ENCODE data around the gene LMBRD1.
"Not testable (repeated sequence)": the region's sequence is repeated elsewhere in the genome, so short reads cannot be mapped to it uniquely, and the experiment has no call there.

The LMBRD1 gene

DNA sequence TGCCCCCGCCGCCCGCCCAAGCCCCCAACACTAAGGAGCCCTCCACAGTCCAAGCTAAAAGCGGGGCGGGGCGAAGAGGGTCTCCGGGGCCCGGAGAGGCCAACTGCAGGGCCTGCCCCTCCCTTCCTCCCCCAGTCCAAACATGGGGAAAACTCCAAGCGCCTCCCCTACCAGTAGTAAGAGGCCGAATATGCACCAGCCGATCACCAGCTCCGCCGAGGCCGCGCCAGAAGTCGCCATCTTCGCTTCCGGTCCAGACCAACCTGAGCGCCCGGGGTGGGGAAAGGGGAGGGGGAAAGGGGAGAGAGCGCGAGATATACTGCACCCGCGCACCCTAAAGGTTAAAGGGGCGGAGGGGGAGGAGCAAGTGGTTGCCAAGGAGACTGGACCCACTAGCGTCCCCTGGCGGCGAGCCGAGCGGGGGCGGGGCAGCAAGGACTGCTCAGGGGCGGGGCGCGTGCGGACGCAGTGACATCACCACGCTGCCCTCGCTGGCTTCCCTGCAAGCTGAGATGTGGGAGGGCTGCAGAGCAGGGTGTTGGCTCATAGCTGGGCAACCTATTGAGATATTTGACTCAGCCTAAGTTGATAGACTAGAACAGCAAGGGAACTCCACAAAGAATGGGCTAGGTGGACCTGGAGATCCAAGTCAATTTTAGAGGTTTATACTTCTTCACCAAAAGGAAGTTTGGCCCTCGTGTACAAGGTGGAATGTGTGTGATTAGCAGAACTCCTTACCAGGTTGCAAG lies at the start of gene LMBRD1:
LMBRD1 (minus strand) TSS at position 369 of the 749 bp plus-strand sequence; CDS start at position 240, 129 bp downstream.
- peak; percentile 87 for DNase-seq
- in situ Hi-C loops (cut with HindIII; ENCODE audit: low pct_ligation_motif_present, low pct_unique_long_range_greater_than_20kb, low sequenced_read_pairs) = no loop called here

GRCh38 chr6:69846312-69846711 lies 49.5 kb upstream of the LMBRD1 start:
- DNase-seq = no peak
- in situ Hi-C loops (cut with HindIII; ENCODE audit: low pct_ligation_motif_present, low pct_unique_long_range_greater_than_20kb, low sequenced_read_pairs) = no loop called here

- in situ Hi-C loops (cut with HindIII; ENCODE audit: low pct_ligation_motif_present, low pct_unique_long_range_greater_than_20kb, low sequenced_read_pairs) = no loop called here
- no peak for DNase-seq
Observed at GRCh38 chr6:69843189-69843588, 46.4 kb upstream of the LMBRD1 start.

DNA sequence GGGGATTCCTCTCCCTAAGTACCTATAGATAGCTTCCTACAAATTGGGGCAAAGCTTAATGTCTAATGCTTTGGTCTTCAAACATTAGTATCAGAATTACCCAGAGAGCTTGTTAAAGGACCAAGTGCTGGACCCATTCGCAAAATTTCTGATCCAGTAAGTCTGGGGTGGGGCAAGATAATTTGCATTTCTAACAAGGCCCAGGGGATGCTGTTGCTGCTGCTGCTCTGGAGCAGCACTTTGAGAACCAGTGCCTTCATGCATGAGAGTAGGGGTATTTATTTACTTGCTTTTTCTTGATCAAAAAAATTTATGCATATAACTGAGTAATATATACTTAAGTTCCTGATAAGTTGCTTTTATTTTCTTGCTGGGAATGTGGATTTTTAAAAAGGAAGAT lies 45.1 kb upstream of the LMBRD1 start:
- in situ Hi-C loops (cut with HindIII; ENCODE audit: low pct_ligation_motif_present, low pct_unique_long_range_greater_than_20kb, low sequenced_read_pairs) = no loop called here

DNA sequence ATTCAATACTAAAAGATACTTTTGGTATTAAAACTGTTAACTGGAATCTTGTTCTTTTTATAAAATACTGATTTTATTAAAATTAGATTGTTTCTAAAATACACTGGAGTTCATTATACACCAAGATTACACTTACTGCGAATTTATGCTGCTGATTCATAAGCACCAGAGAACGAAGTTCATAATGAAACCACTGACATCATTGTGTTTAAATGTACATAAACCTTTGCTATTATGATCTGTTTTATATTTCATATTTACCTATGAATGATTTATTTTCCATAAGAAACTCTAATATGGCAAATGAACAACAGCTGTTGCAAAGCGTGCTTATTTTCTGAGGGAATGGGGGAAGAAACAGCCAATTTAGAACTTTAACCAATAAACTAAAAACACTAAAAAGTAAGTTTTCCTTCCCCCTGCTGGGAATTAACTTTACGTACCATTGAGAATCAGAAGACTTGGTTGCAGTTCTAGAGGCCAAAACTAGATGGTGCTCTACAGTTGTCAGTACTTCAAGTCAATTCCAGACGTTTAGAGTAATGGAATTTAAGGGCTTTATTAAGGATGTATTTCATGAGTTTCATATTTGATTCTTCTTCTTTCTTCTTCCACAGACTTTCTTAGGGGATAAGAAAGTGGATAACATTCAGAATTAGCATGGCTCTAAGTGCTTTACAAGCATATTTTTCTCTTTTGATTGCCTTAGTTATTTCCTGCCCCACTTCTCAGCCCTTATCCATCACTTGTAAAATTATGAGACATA lies 38.8 kb upstream of the LMBRD1 start:
- in situ Hi-C loops (cut with HindIII; ENCODE audit: low pct_ligation_motif_present, low pct_unique_long_range_greater_than_20kb, low sequenced_read_pairs) = no loop called here
- peak; percentile 65 for DNase-seq

More for the DNA sequence above, 45.1 kb upstream of the LMBRD1 start:
- DNase-seq = no peak

GRCh38 chr6:69832558-69832957 lies 35.7 kb upstream of the LMBRD1 start:
- in situ Hi-C loops (cut with HindIII; ENCODE audit: low pct_ligation_motif_present, low pct_unique_long_range_greater_than_20kb, low sequenced_read_pairs) = no loop called here
- DNase-seq = no peak

DNA sequence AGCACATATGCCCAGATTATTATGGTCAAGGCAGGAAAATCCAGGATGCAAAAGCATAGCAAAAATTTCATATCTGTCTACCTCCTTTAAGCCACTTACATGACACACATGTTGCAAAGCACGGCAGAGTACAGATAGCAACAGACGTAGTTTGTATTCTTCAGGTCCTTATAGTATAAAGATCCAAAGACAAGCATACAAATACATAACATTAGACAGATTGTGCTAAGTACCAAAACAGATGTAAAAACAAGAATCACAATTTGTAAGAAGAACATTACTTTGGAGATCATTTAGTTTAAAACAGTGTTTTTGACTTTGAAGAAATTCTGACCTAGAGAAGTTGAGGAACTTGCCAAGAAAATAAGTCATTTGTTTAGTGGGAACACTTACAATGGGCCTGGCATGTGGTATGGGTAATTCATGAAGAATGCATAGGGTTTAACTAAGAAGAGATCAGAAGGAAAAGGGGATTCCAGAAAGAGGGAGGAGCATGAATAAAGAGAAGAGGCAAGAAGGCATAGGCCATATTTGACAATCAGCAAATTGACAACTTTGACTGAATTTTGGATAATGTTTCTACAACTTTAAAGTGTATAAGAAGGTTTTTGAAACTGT lies 30.6 kb upstream of the LMBRD1 start:
- no peak for DNase-seq
- in situ Hi-C loops (cut with HindIII; ENCODE audit: low pct_ligation_motif_present, low pct_unique_long_range_greater_than_20kb, low sequenced_read_pairs) = no loop called here

GRCh38 chr6:69825904-69826303 lies 29.1 kb upstream of the LMBRD1 start:
- DNase-seq = no peak

GRCh38 chr6:69824355-69824754 lies 27.5 kb upstream of the LMBRD1 start:
- DNase-seq; in situ Hi-C loops (cut with HindIII; ENCODE audit: low pct_ligation_motif_present, low pct_unique_long_range_greater_than_20kb, low sequenced_read_pairs): not testable (repeated sequence)

More at GRCh38 chr6:69825904-69826303, 29.1 kb upstream of the LMBRD1 start:
- in situ Hi-C loops (cut with HindIII; ENCODE audit: low pct_ligation_motif_present, low pct_unique_long_range_greater_than_20kb, low sequenced_read_pairs) = no loop called here

DNA sequence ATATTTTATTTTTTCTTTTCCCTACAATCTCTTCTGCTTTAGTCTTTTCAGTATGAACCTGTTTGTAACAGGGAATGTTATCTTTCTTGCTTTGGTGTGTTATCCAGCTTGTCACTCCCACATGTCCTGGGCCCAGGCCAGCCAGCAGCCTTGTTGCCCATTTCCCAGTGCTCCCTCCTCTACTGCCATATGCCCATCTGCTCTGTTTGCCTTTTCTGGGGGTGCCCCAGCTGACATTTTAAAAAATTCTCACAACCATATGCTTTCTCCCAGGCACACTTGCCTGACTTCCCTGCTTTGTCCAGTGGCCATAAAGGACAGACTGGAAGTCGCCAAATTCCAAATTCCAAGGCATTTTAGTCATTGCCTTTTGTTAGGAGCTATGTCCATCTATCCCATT lies 23.6 kb upstream of the LMBRD1 start:
- no peak for DNase-seq
- in situ Hi-C loops (cut with HindIII; ENCODE audit: low pct_ligation_motif_present, low pct_unique_long_range_greater_than_20kb, low sequenced_read_pairs) = no loop called here

DNA sequence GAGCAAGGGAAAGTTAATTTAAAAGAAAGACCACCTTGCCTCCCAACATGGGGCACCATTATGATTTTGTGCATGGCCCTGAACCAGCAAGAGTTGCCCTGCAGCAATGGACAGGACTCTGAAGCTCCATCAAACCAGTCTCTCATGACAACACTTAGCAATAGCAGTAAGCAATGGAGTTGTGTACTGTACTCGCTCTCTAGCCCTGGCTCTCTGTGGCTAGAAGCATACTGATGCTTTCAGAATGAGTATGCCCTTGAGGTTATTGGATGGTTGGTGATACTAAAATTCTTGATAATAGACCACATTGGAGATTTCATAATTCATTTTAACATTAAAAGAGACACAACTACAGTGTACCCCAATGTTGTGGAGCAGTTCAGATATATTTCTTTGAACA lies 23.2 kb upstream of the LMBRD1 start:
- no peak for DNase-seq
- in situ Hi-C loops (cut with HindIII; ENCODE audit: low pct_ligation_motif_present, low pct_unique_long_range_greater_than_20kb, low sequenced_read_pairs) = no loop called here

DNA sequence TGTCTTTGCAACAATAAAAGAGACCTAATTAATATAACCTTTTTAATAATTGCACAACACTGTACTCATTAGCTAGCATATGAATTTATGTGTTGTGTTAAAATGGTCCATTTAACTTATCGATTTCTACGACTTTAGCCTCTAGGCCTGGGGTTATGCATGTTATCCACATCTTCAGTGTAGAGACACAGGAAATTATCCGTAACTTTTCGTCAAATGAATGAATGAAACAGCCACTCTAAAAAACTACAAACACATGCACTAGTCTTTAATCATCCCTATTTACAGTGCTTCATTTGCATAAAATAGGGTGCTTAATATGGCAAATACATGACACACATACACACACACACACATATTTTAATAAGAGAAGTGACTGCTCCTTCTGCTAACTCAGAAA lies 22.3 kb upstream of the LMBRD1 start:
- in situ Hi-C loops (cut with HindIII; ENCODE audit: low pct_ligation_motif_present, low pct_unique_long_range_greater_than_20kb, low sequenced_read_pairs) = no loop called here

GRCh38 chr6:69818223-69818930 lies 21.6 kb upstream of the LMBRD1 start:
- no peak for DNase-seq
- in situ Hi-C loops (cut with HindIII; ENCODE audit: low pct_ligation_motif_present, low pct_unique_long_range_greater_than_20kb, low sequenced_read_pairs) = no loop called here

More for the DNA sequence above, 22.3 kb upstream of the LMBRD1 start:
- DNase-seq = no peak

DNA sequence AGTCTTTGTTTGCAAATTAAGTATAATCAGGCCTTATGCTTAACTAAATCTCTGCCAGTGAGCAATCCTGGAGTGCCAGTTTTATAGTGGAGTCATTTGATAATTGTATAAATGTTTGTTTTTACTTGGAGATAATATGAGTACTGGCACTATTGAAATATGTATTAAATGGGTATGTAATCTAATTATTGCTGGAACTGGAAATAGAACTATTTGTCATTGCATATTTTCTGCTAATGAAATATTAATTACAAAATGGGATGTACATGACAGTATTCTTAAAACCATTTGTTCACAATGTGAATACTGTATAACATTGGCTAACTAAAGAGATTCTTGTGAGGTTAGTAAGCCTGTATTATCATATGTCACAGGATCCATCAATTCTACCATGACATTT lies 20.5 kb upstream of the LMBRD1 start:
- in situ Hi-C loops (cut with HindIII; ENCODE audit: low pct_ligation_motif_present, low pct_unique_long_range_greater_than_20kb, low sequenced_read_pairs) = no loop called here
- no peak for DNase-seq

DNA sequence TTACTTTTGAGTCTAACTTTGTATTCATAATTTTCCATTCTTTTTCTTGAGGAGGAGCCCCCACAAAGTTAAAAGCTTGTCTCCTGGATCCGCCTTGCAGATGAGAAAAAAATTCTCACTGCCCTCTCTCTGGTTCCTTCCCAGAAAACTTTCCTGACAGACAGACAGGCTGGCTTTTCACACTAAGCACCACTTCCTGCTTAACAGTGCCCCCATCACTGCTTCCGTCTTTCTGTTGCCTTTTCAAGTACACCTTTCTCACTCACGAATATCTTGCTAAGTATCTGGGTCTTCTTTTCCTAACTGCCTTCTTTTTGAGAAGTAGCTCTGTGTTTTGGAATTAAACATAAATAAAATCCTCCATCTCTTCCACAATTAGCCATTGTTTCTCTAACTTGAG lies 19.8 kb upstream of the LMBRD1 start:
- in situ Hi-C loops (cut with HindIII; ENCODE audit: low pct_ligation_motif_present, low pct_unique_long_range_greater_than_20kb, low sequenced_read_pairs) = no loop called here
- no peak for DNase-seq

GRCh38 chr6:69816026-69816425 lies 19.2 kb upstream of the LMBRD1 start:
- no peak for DNase-seq
- in situ Hi-C loops (cut with HindIII; ENCODE audit: low pct_ligation_motif_present, low pct_unique_long_range_greater_than_20kb, low sequenced_read_pairs) = no loop called here

GRCh38 chr6:69813508-69813907 lies 16.7 kb upstream of the LMBRD1 start:
- in situ Hi-C loops (cut with HindIII; ENCODE audit: low pct_ligation_motif_present, low pct_unique_long_range_greater_than_20kb, low sequenced_read_pairs) = no loop called here
- DNase-seq = no peak

- in situ Hi-C loops (cut with HindIII; ENCODE audit: low pct_ligation_motif_present, low pct_unique_long_range_greater_than_20kb, low sequenced_read_pairs) = no loop called here
- DNase-seq = no peak
Observed at GRCh38 chr6:69812746-69813427, 16.1 kb upstream of the LMBRD1 start.

Data from ACHN (cell line).